ENCODE data around the gene CPAMD8. TPM values are rescaled to one million over a fixed set of nuclear protein-coding genes. Genes with fewer than 3 reads are reported as not detected.

The CPAMD8 gene
- total RNA-seq, 1 experiment from 2014 or later = 0.20 TPM

DNA sequence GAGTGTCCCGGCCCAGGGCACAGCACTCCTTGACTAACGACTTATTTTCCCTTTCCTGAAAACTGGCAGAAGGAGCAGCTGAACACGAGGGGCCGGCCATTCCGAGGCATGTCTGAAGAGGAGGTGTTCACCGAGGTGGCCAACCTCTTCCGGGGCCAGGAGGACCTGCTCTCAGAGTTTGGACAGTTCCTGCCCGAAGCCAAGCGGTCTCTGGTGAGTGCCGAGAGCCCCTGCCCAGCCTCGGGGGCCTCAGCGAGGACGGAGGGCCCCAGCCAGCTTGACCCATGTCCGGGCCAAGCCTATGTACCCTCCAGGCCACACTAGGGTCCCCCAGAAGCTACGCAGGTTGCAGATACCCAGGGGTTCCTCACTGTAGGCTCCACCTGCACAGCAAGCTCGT lies 179.7 kb downstream of the CPAMD8 start:
- Histone ChIP-seq H2AFZ (ENCODE audit: low read depth, low read length, poor library complexity, severe bottlenecking) (no peak overlapping the region), H3K4me2 (ENCODE audit: low read length) (no peak overlapping the region), H3K27me3 (ENCODE audit: insufficient read depth, low read length) (no peaks in the 10 kb centered on the region), H3K9me2 (ENCODE audit: insufficient read depth) (no peaks in the 10 kb centered on the region), H4K20me1 (ENCODE audit: insufficient read depth) (no peaks in the 10 kb centered on the region), H3K4me1 (ENCODE audit: control insufficient read depth in 1 of 2, insufficient read depth in 2 of 2, low read length in 2 of 2) (no peaks in the 10 kb centered on the region), H3K27ac (ENCODE audit: low read depth, low read length) (no peak overlapping the region), H3K36me3 (ENCODE audit: control insufficient read depth in 1 of 2, insufficient read depth in 2 of 2, low read length in 2 of 2) (peaks cover 41 to 45% of the 10 kb centered on the region in 2 experiments), H3K4me3 (replicated peaks in 1 of 2; ENCODE audit: low read depth in 1 of 2, low read length in 2 of 2) (no peak overlapping the region), H3K9me3 (ENCODE audit: control insufficient read depth in 1 of 2, insufficient read depth in 1 of 2, low read depth in 1 of 2, low read length in 2 of 2) (no peaks in the 10 kb centered on the region), H3K9ac (ENCODE audit: low read length) (no peak overlapping the region), H3K79me2 (ENCODE audit: insufficient read depth, low read length) (peaks cover 8% of the 10 kb centered on the region; the same call in 1 of the 2 replicates)
- TF ChIP-seq CBX3 (IDR thresholded peaks at IDR 0.05; ENCODE audit: low read depth) (no peak), SRF (IDR thresholded peaks at IDR 0.05; ENCODE audit: low read depth) (no peak), RAD21 (IDR thresholded peaks at IDR 0.05; ENCODE audit: low read depth) (no peak), ELF1 (IDR thresholded peaks at IDR 0.05; ENCODE audit: borderline replicate concordance, low read depth) (no peak), FOSL1 (IDR thresholded peaks at IDR 0.05; ENCODE audit: low read depth) (no peak), EZH2phosphoT487 (IDR thresholded peaks at IDR 0.05; ENCODE audit: borderline replicate concordance) (no peak), YY1 (IDR thresholded peaks at IDR 0.05; ENCODE audit: extremely low read depth, insufficient replicate concordance, low read depth, low read length) (no peak), SP1 (IDR thresholded peaks at IDR 0.05; ENCODE audit: low read depth) (no peak), CEBPB (IDR thresholded peaks at IDR 0.05; ENCODE audit: low read depth) (no peak), EZH2 (IDR thresholded peaks at IDR 0.05) (no peak), SIN3A (IDR thresholded peaks at IDR 0.05; ENCODE audit: low read depth) (no peak), ZFX (IDR thresholded peaks at IDR 0.05) (no peak), POLR2A (IDR thresholded peaks at IDR 0.05; ENCODE audit: borderline replicate concordance, extremely low read depth, insufficient read depth, insufficient read length) (no peak), EGR1 (IDR thresholded peaks at IDR 0.05; ENCODE audit: low read depth) (no peak), POLR2AphosphoS5 (IDR thresholded peaks at IDR 0.05; ENCODE audit: low read depth, low read length) (no peak), TCF7L2 (IDR thresholded peaks at IDR 0.05; ENCODE audit: borderline replicate concordance, extremely low read depth, insufficient read depth, insufficient read length) (no peak)
- TF ChIP-seq, protein P1, sequence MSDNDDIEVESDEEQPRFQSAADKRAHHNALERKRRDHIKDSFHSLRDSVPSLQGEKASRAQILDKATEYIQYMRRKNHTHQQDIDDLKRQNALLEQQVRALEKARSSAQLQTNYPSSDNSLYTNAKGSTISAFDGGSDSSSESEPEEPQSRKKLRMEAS (IDR thresholded peaks at IDR 0.05) = no peak
- TF ChIP-seq, protein P2, sequence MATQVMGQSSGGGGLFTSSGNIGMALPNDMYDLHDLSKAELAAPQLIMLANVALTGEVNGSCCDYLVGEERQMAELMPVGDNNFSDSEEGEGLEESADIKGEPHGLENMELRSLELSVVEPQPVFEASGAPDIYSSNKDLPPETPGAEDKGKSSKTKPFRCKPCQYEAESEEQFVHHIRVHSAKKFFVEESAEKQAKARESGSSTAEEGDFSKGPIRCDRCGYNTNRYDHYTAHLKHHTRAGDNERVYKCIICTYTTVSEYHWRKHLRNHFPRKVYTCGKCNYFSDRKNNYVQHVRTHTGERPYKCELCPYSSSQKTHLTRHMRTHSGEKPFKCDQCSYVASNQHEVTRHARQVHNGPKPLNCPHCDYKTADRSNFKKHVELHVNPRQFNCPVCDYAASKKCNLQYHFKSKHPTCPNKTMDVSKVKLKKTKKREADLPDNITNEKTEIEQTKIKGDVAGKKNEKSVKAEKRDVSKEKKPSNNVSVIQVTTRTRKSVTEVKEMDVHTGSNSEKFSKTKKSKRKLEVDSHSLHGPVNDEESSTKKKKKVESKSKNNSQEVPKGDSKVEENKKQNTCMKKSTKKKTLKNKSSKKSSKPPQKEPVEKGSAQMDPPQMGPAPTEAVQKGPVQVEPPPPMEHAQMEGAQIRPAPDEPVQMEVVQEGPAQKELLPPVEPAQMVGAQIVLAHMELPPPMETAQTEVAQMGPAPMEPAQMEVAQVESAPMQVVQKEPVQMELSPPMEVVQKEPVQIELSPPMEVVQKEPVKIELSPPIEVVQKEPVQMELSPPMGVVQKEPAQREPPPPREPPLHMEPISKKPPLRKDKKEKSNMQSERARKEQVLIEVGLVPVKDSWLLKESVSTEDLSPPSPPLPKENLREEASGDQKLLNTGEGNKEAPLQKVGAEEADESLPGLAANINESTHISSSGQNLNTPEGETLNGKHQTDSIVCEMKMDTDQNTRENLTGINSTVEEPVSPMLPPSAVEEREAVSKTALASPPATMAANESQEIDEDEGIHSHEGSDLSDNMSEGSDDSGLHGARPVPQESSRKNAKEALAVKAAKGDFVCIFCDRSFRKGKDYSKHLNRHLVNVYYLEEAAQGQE (IDR thresholded peaks at IDR 0.05; ENCODE audit: low read depth) = no peak
- ATAC-seq = no peak
- POLR2A ChIA-PET = no interaction called here
- RAD21 ChIA-PET (ENCODE audit: low non-redundant PET in 1 of 2, low total read pairs in 2 of 2, uncharacterized antibody in 2 of 2, unreplicated experiment in 2 of 2) = no interaction called here
- no TSS peak for BruUV-seq (replicated peaks)
- intact Hi-C loops (cut with micrococcal nuclease) = no loop called here
- CTCF ChIA-PET = no interaction called here
- no peak for DNase-seq (ENCODE audit: low read depth, low spot score)

Other genes with a start within 250 kb of the CPAMD8 start
- gene SIN3B, start 197.4 kb downstream of the CPAMD8 start, total RNA-seq (2021; ENCODE audit: unreplicated experiment) = 59.9 TPM
- 0.10 TPM for gene F2RL3, start 137.8 kb downstream of the CPAMD8 start, total RNA-seq (2021; ENCODE audit: unreplicated experiment)
- gene HAUS8, start 48.6 kb upstream of the CPAMD8 start, total RNA-seq (2021; ENCODE audit: unreplicated experiment) = 23.6 TPM
- 74.6 TPM for gene MYO9B, start 49.0 kb upstream of the CPAMD8 start, total RNA-seq (2021; ENCODE audit: unreplicated experiment)
- 27.5 TPM for gene USE1, start 188.5 kb upstream of the CPAMD8 start, total RNA-seq (2021; ENCODE audit: unreplicated experiment)
- 39.8 TPM for gene OCEL1, start 199.4 kb upstream of the CPAMD8 start, total RNA-seq (2021; ENCODE audit: unreplicated experiment)
- gene NR2F6, start 219.1 kb upstream of the CPAMD8 start, total RNA-seq (2021; ENCODE audit: unreplicated experiment) = 88.0 TPM
- 0.15 TPM for gene USHBP1, start 237.9 kb upstream of the CPAMD8 start, total RNA-seq (2021; ENCODE audit: unreplicated experiment)
- gene BABAM1, start 240.6 kb upstream of the CPAMD8 start, total RNA-seq (2021; ENCODE audit: unreplicated experiment) = 93.3 TPM